Dermis blood vessel endothelial cell (primary cell): ENCODE measurements around the gene THSD1. TPM values are rescaled to one million over a fixed set of nuclear protein-coding genes. Genes with fewer than 3 reads are reported as not detected.
"Not testable (repeated sequence)": the region's sequence is repeated elsewhere in the genome, so short reads cannot be mapped to it uniquely, and the experiment has no call there.

ENCODE experiments used
- DNase-seq: peaks from one replicate; pipeline ENCODE4 v3.0.0; 2010
- total RNA-seq: library from RNA; depleted of rRNA; stranded (reverse); fragments of >200 nt; gene quantifications from 2 replicates; pipeline ENCODE4 v1.2.3, GENCODE V29; 2014

THSD1 gene
- 80.3 and 83.1 TPM in 2 replicates for total RNA-seq

- peak; percentile 80 for DNase-seq
These were observed at the start of gene THSD1 for GRCh38 chr13:52405767-52406494. Gene THSD1 (minus strand): TSS chr13:52406172. CDS start chr13:52402600, 3,572 bp downstream.

GRCh38 chr13:52455677-52456041 lies 49.7 kb upstream of the THSD1 start:
- peak; percentile 82 for DNase-seq

- DNase-seq: peak; percentile 98
These were observed 49.1 kb upstream of the THSD1 start, which contains the start of gene CKAP2 for GRCh38 chr13:52454820-52455676. Gene CKAP2 (plus strand): TSS chr13:52455478. CDS start chr13:52455557, 79 bp downstream.

- peak; percentile 34 for DNase-seq
These were observed 48.5 kb upstream of the THSD1 start for GRCh38 chr13:52454459-52454819.

GRCh38 chr13:52452470-52452869 lies 46.5 kb upstream of the THSD1 start:
- DNase-seq: no peak

- no peak for DNase-seq
These were observed 45.3 kb upstream of the THSD1 start for GRCh38 chr13:52451135-52451804.

- no peak for DNase-seq
These were observed 44.8 kb upstream of the THSD1 start for GRCh38 chr13:52450793-52451116.

- DNase-seq: peak; percentile 97
These were observed 44.2 kb upstream of the THSD1 start, which contains the start of gene VPS36 for GRCh38 chr13:52450012-52450792. Gene VPS36 (minus strand): TSS chr13:52450634. CDS start chr13:52450594, 40 bp downstream.

- DNase-seq: peak; percentile 41
These were observed 43.5 kb upstream of the THSD1 start for GRCh38 chr13:52449331-52450011.

GRCh38 chr13:52447815-52448552 lies 42.0 kb upstream of the THSD1 start:
- peak; percentile 34 for DNase-seq

- DNase-seq: no peak
These were observed 41.4 kb upstream of the THSD1 start for GRCh38 chr13:52447354-52447753.

GRCh38 chr13:52446265-52446664 lies 40.3 kb upstream of the THSD1 start:
- no peak for DNase-seq

- no peak for DNase-seq
These were observed 26.5 kb upstream of the THSD1 start for GRCh38 chr13:52432456-52432855.

- DNase-seq: peak; percentile 98
These were observed 22.3 kb upstream of the THSD1 start for GRCh38 chr13:52428295-52428694.

GRCh38 chr13:52421216-52421615 lies 15.2 kb upstream of the THSD1 start:
- DNase-seq: no peak

- no peak for DNase-seq
These were observed 13.1 kb upstream of the THSD1 start for GRCh38 chr13:52419080-52419479.

- peak; percentile 57 for DNase-seq
These were observed 9.0 kb upstream of the THSD1 start for GRCh38 chr13:52414963-52415362.

- DNase-seq: no peak
These were observed 8.1 kb upstream of the THSD1 start for GRCh38 chr13:52414051-52414450.

- DNase-seq: no peak
These were observed 6.2 kb upstream of the THSD1 start for GRCh38 chr13:52412128-52412527.

GRCh38 chr13:52411629-52412028 lies 5.7 kb upstream of the THSD1 start:
- no peak for DNase-seq

GRCh38 chr13:52408071-52408658 lies 2.2 kb upstream of the THSD1 start:
- not testable (repeated sequence) for DNase-seq
